ENCODE results near the gene VARS1. TPM values are rescaled to one million over a fixed set of nuclear protein-coding genes. Genes with fewer than 3 reads are reported as not detected.

VARS1 gene
- total and polyA plus RNA-seq, 2 of the 4 experiments (the other 2 are of a cell fraction): 41.2 to 42.0 TPM

DNA sequence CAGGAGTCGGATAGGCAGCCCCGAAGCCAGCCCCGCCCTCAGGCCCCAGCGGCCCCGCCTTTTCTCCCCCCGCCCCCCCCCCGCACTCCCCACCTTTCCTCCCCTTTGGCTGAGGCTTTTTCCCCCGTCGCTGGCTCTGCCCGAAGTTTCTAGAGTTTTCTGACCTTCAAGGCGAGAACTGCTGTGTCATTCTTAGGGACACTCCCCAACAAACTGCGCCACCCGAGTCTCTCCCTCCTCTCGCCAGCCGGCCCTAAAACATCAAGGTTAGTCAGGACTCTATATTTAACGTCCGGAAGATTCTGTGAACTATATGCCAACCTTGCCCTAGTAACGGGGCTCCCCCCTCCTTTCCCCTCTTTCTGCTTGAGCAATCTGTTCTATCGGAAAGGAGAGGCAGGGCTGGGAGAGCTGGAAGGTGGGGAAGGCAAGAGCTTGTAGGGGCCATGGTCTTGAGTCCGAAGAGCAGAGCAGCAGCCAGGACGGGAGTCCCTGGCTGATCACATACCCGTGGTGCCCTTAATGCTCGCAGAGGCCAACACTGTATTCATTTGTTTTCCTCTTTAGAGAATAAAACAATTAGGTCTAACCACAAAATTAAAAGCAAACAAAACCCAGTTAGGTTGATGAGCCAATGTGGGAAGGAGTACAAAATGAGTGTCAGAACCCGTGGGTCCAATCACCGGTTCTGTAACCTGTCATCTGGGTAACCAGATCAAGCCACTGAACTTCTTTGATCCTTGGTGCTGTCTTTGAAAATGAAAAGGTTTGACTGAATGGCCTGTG, 26.7 kb upstream of the VARS1 start:
- Histone ChIP-seq H3K4ac (ENCODE audit: low read depth, low read length) (peak overlapping the region; percentile 91), H2AFZ (replicated peaks; ENCODE audit: low read length, poor library complexity) (peak overlapping the region; percentile 90), H3K18ac (ENCODE audit: low read depth, low read length) (peak overlapping the region; percentile 85), H4K5ac (ENCODE audit: low read depth, low read length) (peak overlapping the region; percentile 69), H3K27ac (ENCODE audit: insufficient read depth, low read length) (peak overlapping the region; percentile 85), H3K9me1 (ENCODE audit: insufficient read depth, low read length) (peaks cover 7% of the 10 kb centered on the region), H2AK9ac (replicated peaks; ENCODE audit: low read depth, low read length, poor library complexity) (peak overlapping the region; percentile 76), H3K14ac (replicated peaks; ENCODE audit: low read depth, low read length) (peak overlapping the region; percentile 85), H2BK5ac (ENCODE audit: low read depth, low read length, poor library complexity, severe bottlenecking) (peak overlapping the region; percentile 82), H2BK20ac (ENCODE audit: low read depth, low read length) (peak overlapping the region; percentile 64), H2BK120ac (ENCODE audit: low read depth, low read length) (peak overlapping the region; percentile 83), H3K36me3 (ENCODE audit: control insufficient read depth, insufficient read depth, low read length) (no peaks in the 10 kb centered on the region), H3K4me1 (ENCODE audit: control insufficient read depth, insufficient read depth, low read length) (peaks cover 10% of the 10 kb centered on the region), H3K4me3 (ENCODE audit: insufficient read depth, low read depth, low read length) (peak overlapping the region; percentile 48), H3K27me3 (ENCODE audit: control insufficient read depth, insufficient read depth, low read length) (no peaks in the 10 kb centered on the region), H3K23ac (ENCODE audit: low read depth, low read length) (peak overlapping the region; percentile 94), H3K79me1 (ENCODE audit: low read depth in 1 of 2, low read length in 2 of 2) (peaks cover 10 to 50% of the 10 kb centered on the region in 2 experiments), H3K9me3 (ENCODE audit: control insufficient read depth, insufficient read depth, low read length) (no peaks in the 10 kb centered on the region), H2AK5ac (ENCODE audit: low read depth, low read length) (peak overlapping the region; percentile 88), H3K9ac (ENCODE audit: low read depth, low read length) (peak overlapping the region; percentile 87), H2BK15ac (ENCODE audit: low read depth, low read length) (peak overlapping the region; percentile 57), H4K8ac (ENCODE audit: low read depth in 2 of 2, low read length in 2 of 2) (peak overlapping the region; percentile 79 to 84), H3K4me2 (ENCODE audit: low read depth, low read length) (peak overlapping the region; percentile 94), H4K91ac (ENCODE audit: insufficient read depth, low read depth, low read length) (peak overlapping the region; percentile 92), H4K20me1 (ENCODE audit: insufficient read depth, low read length) (no peaks in the 10 kb centered on the region), H3K56ac (ENCODE audit: extremely low read depth, insufficient read depth, low read length) (peak overlapping the region; percentile 94)
- DNase-seq (peak; percentile 64), ATAC-seq (ENCODE audit: low read depth) (peak; percentile 62)
- BruUV-seq (replicated peaks): no TSS peak
- dilution Hi-C loops (cut with HindIII; ENCODE audit: low sequenced_read_pairs, unreplicated experiment) (no loop called here), in situ Hi-C loops (cut with MboI; ENCODE audit: low sequenced_read_pairs) (no loop called here), intact Hi-C loops (cut with micrococcal nuclease) (no loop called here)
- CTCF ChIA-PET: interaction anchor here (0.5 to 1.3 kb wide), 2 partner anchors 15 to 1159 kb away, joined by 3 read pairs; partner anchors contain the start of gene LSM2
- TF ChIP-seq MAFK (IDR thresholded peaks at IDR 0.05; ENCODE audit: low read depth, low read length): peak; percentile 43
- TF ChIP-seq NFE2L2 (IDR thresholded peaks at IDR 0.05; ENCODE audit: low read depth, low read length): peak; percentile 93
- peak; percentile 44; the same call in 1 of the 2 replicates for TF ChIP-seq CEBPB (IDR thresholded peaks at IDR 0.05; ENCODE audit: low read depth, low read length)
- TF ChIP-seq POLR2A (IDR thresholded peaks at IDR 0.05; ENCODE audit: low read depth, low read length): peak; percentile 54; the same call in 1 of the 2 replicates
- TF ChIP-seq SMC3 (IDR thresholded peaks at IDR 0.05; ENCODE audit: low read depth, low read length): no peak
- TF ChIP-seq RAD21 (IDR thresholded peaks at IDR 0.05; ENCODE audit: low read length): no peak
- POLR2A ChIA-PET (ENCODE audit: unreplicated experiment): no interaction called here
- WGBS, 2 experiments (ENCODE audit: extremely low coverage in 2 of 2, insufficient read length in 1 of 2): no CpG with 5 or more reads among the region's 25 CpGs

All from IMR-90 (cell line).